ENCODE results near the gene ERC2. TPM values are rescaled to one million over a fixed set of nuclear protein-coding genes. Genes with fewer than 3 reads are reported as not detected.

ERC2 gene
- total and polyA plus RNA-seq, 12 donors: 0.22 to 4.2 (median 1.7) TPM

GRCh38 chr3:56491566-56491965 lies 23.3 kb upstream of the ERC2 start:
- no peak for ATAC-seq
- intact Hi-C loops (cut with DNase I): loop anchor here in 5 of 10 donors (5.0 to 10.0 kb wide), 2 partner anchors 147 to 149 kb away; no protein-coding TSS in a partner anchor

GRCh38 chr3:56488812-56489600 lies 20.7 kb upstream of the ERC2 start:
- Histone ChIP-seq H3K27me3 (peaks cover 0 to 29% (median 8%) of the 10 kb centered on the region in 7 donors), H3K4me3 (no peak overlapping the region), H3K4me1 (no peaks in the 10 kb centered on the region), H3K27ac (no peak overlapping the region), H3K36me3 (no peaks in the 10 kb centered on the region), H3K9me3 (no peaks in the 10 kb centered on the region)
- no peak for TF ChIP-seq CTCF (IDR thresholded peaks at IDR 0.05)
- intact Hi-C loops (cut with DNase I): no loop called here
- 58 to 60% methylated on average over 8 of the region's 8 CpGs for WGBS, 2 donors
- no peak for DNase-seq
- no peak for ATAC-seq

More at GRCh38 chr3:56491566-56491965, 23.3 kb upstream of the ERC2 start:
- no peak overlapping the region for H3K27ac ChIP-seq
- H3K9me3 ChIP-seq: no peaks in the 10 kb centered on the region
- H3K4me3 ChIP-seq: no peak overlapping the region
- no peak for DNase-seq
- H3K27me3 ChIP-seq: peaks cover 0 to 33% (median 8%) of the 10 kb centered on the region in 7 donors
- TF ChIP-seq CTCF (IDR thresholded peaks at IDR 0.05): no peak
- no peaks in the 10 kb centered on the region for H3K4me1 ChIP-seq
- no peaks in the 10 kb centered on the region for H3K36me3 ChIP-seq
- 73 to 78% methylated on average over 2 of the region's 2 CpGs for WGBS, 2 donors

GRCh38 chr3:56484525-56485032 lies 16.3 kb upstream of the ERC2 start:
- no peaks in the 10 kb centered on the region for H3K9me3 ChIP-seq
- no peaks in the 10 kb centered on the region for H3K4me1 ChIP-seq
- no peak for TF ChIP-seq CTCF (IDR thresholded peaks at IDR 0.05)
- no peak for ATAC-seq
- no peak overlapping the region for H3K27ac ChIP-seq
- intact Hi-C loops (cut with DNase I): no loop called here
- H3K4me3 ChIP-seq: no peak overlapping the region
- no peak for DNase-seq
- H3K27me3 ChIP-seq: peaks cover 0 to 22% (median 8%) of the 10 kb centered on the region in 7 donors
- H3K36me3 ChIP-seq: no peaks in the 10 kb centered on the region
- 63 to 73% methylated on average over 2 of the region's 2 CpGs for WGBS, 2 donors

GRCh38 chr3:56484122-56484521 lies 15.9 kb upstream of the ERC2 start:
- peaks cover 0 to 23% (median 8%) of the 10 kb centered on the region in 7 donors for H3K27me3 ChIP-seq
- intact Hi-C loops (cut with DNase I): no loop called here
- TF ChIP-seq CTCF (IDR thresholded peaks at IDR 0.05): no peak
- no peaks in the 10 kb centered on the region for H3K9me3 ChIP-seq
- no peak overlapping the region for H3K27ac ChIP-seq
- no peaks in the 10 kb centered on the region for H3K36me3 ChIP-seq
- WGBS, 2 donors: 61 to 70% methylated on average over 4 of the region's 4 CpGs
- H3K4me1 ChIP-seq: no peaks in the 10 kb centered on the region
- no peak for ATAC-seq
- no peak for DNase-seq
- H3K4me3 ChIP-seq: no peak overlapping the region

Data from heart right ventricle (tissue), 16 donors.